Gastrocnemius medialis (tissue), 4 donors: Measurements from ENCODE around the gene TNFRSF13B. TPM values are rescaled to one million over a fixed set of nuclear protein-coding genes. Genes with fewer than 3 reads are reported as not detected.

Source experiments
- ATAC-seq, 2 donors: fragments of 150-250 bp; one replicate each; pipeline ENCODE4 v1.9.1; 2016
- DNase-seq, 2 donors: peaks; one replicate each; pipeline ENCODE4 v3.0.0-alpha.2; 2019
- H3K27ac ChIP-seq, 4 donors: fragments of 200-600 bp; sonication (generic); 1 replicate in 1 of 4; 2 replicates in 3 of 4; pipeline ENCODE4 v1.5.1; 2016 to 2018; ENCODE audit warnings: mild to moderate bottlenecking in 2 of 4, moderate library complexity in 1 of 4
- H3K27me3 ChIP-seq, 3 donors: fragments of 200-600 bp; sonication (generic) in 2 of 3; 1 replicate in 1 of 3; 2 replicates in 2 of 3; pipeline versions ENCODE4 v1.5.1 to v1.6.0; 2016 to 2019; ENCODE audit warnings: mild to moderate bottlenecking in 1 of 3, moderate library complexity in 1 of 3
- H3K36me3 ChIP-seq, 2 donors: fragments of 200-600 bp; sonication (generic) in 1 of 2; one replicate each; pipeline ENCODE4 v1.5.1; 2017 to 2018
- H3K4me1 ChIP-seq, 2 donors: fragments of 200-600 bp; sonication (generic) in 1 of 2; one replicate each; pipeline ENCODE4 v1.5.1; 2016 to 2017; ENCODE audit warnings: mild to moderate bottlenecking in 2 of 2
- H3K4me3 ChIP-seq, 4 donors: fragments of 200-600 bp; sonication (generic) in 3 of 4; 1 replicate in 1 of 4; 2 replicates in 3 of 4; pipeline ENCODE4 v1.5.1; 2016 to 2019; ENCODE audit warnings: mild to moderate bottlenecking in 2 of 4
- H3K9me3 ChIP-seq, 3 donors: fragments of 200-600 bp; sonication (generic) in 2 of 3; 1 replicate in 1 of 3; 2 replicates in 2 of 3; pipeline ENCODE4 v1.5.1; 2016 to 2019
- POLR2A ChIP-seq, 2 donors: fragments of 450-650 bp; IDR thresholded peaks; one replicate each; pipeline ENCODE4 v1.6.1; 2017; ENCODE audit warnings: antibody characterized with exemption in 2 of 2, mild to moderate bottlenecking in 2 of 2, moderate library complexity in 2 of 2
- in situ Hi-C, 4 donors: fragments of 200-750 bp; cut with MboI; loops; one replicate each; pipeline versions ENCODE4 v1.15.0 to v1.8.0; 2017; ENCODE audit warnings: low sequenced_read_pairs in 4 of 4
- intact Hi-C: fragments of 100-400 bp; cut with DNase I; formaldehyde crosslinking; loops from one replicate; pipeline ENCODE4 v1.15.1; 2023; ENCODE audit warnings: low total_unique reads
- total RNA-seq, 4 donors: library from RNA; depleted of rRNA; stranded (reverse); fragments of >200 nt; gene quantifications; one replicate each; pipeline versions ENCODE4 v1.1.0 to v1.2.3, GENCODE V29; 2016
- TF ChIP-seq, protein P1 (sequence below), 5 experiments: fragments of 450-650 bp in 3 of 5; fragments of 200-600 bp in 2 of 5; sonication (generic) in 2 of 5; IDR thresholded peaks in 4 of 5; conservative IDR thresholded peaks in 1 of 5; 1 replicate in 4 of 5; 2 replicates in 1 of 5; pipeline ENCODE4 v1.5.1; 2016 to 2019; ENCODE audit warnings: antibody characterized with exemption in 5 of 5, mild to moderate bottlenecking in 3 of 5, moderate library complexity in 3 of 5

TNFRSF13B gene
- total RNA-seq, 4 donors from 2014 or later, result not detected

GRCh38 chr17:16995930-16996329 lies 24.0 kb upstream of the TNFRSF13B start:
- Histone ChIP-seq H3K36me3 (no peaks in the 10 kb centered on the region), H3K4me3 (no peak overlapping the region), H3K27me3 (no peaks in the 10 kb centered on the region), H3K27ac (no peak overlapping the region), H3K4me1 (no peaks in the 10 kb centered on the region), H3K9me3 (no peaks in the 10 kb centered on the region)
- in situ Hi-C loops (loop anchor here in 2 of 4 donors (10.0 to 25.0 kb wide), 3 partner anchors 159 to 641 kb away; no protein-coding TSS in a partner anchor), intact Hi-C loops (no loop called here)
- DNase-seq, result no peak
- TF ChIP-seq, protein P1, sequence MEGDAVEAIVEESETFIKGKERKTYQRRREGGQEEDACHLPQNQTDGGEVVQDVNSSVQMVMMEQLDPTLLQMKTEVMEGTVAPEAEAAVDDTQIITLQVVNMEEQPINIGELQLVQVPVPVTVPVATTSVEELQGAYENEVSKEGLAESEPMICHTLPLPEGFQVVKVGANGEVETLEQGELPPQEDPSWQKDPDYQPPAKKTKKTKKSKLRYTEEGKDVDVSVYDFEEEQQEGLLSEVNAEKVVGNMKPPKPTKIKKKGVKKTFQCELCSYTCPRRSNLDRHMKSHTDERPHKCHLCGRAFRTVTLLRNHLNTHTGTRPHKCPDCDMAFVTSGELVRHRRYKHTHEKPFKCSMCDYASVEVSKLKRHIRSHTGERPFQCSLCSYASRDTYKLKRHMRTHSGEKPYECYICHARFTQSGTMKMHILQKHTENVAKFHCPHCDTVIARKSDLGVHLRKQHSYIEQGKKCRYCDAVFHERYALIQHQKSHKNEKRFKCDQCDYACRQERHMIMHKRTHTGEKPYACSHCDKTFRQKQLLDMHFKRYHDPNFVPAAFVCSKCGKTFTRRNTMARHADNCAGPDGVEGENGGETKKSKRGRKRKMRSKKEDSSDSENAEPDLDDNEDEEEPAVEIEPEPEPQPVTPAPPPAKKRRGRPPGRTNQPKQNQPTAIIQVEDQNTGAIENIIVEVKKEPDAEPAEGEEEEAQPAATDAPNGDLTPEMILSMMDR (IDR thresholded peaks at IDR 0.05 in 4 of 5, conservative IDR thresholded peaks at IDR 0.05 in 1 of 5), result no peak
- TF ChIP-seq POLR2A (IDR thresholded peaks at IDR 0.05), result no peak
- ATAC-seq, result no peak

- no peaks in the 10 kb centered on the region for H3K27me3 ChIP-seq
- TF ChIP-seq, protein P1 (IDR thresholded peaks at IDR 0.05 in 4 of 5, conservative IDR thresholded peaks at IDR 0.05 in 1 of 5), result no peak
- TF ChIP-seq POLR2A (IDR thresholded peaks at IDR 0.05), result no peak
- no peaks in the 10 kb centered on the region for H3K36me3 ChIP-seq
- in situ Hi-C loops (loop anchor here in 2 of 4 donors (10.0 to 25.0 kb wide), 3 partner anchors 160 to 643 kb away; no protein-coding TSS in a partner anchor), intact Hi-C loops (no loop called here)
- DNase-seq (no peak), ATAC-seq (no peak)
- H3K4me3 ChIP-seq, result no peak overlapping the region
- H3K4me1 ChIP-seq, result no peaks in the 10 kb centered on the region
- no peaks in the 10 kb centered on the region for H3K9me3 ChIP-seq
- H3K27ac ChIP-seq, result no peak overlapping the region
Observed at GRCh38 chr17:16994631-16995030, 22.7 kb upstream of the TNFRSF13B start.

GRCh38 chr17:16991349-16992009 lies 19.6 kb upstream of the TNFRSF13B start:
- Histone ChIP-seq H3K9me3 (no peaks in the 10 kb centered on the region), H3K27me3 (no peaks in the 10 kb centered on the region), H3K4me1 (no peaks in the 10 kb centered on the region), H3K27ac (no peak overlapping the region), H3K36me3 (no peaks in the 10 kb centered on the region), H3K4me3 (no peak overlapping the region)
- DNase-seq, result peak; percentile 31 to 60
- TF ChIP-seq POLR2A (IDR thresholded peaks at IDR 0.05), result no peak
- TF ChIP-seq, protein P1 (IDR thresholded peaks at IDR 0.05 in 4 of 5, conservative IDR thresholded peaks at IDR 0.05 in 1 of 5), result peak; percentile 49 to 80 (median 69)
- ATAC-seq, result peak in 1 of 2 donors; percentile 68
- intact Hi-C loops (loop anchor here (2.0 kb wide), 1 partner anchor 455 kb away; no protein-coding TSS in a partner anchor), in situ Hi-C loops (loop anchor here in 2 of 4 donors (10.0 to 25.0 kb wide), 3 partner anchors 163 to 646 kb away; no protein-coding TSS in a partner anchor)

GRCh38 chr17:16989953-16990860 lies 18.3 kb upstream of the TNFRSF13B start:
- no peaks in the 10 kb centered on the region for H3K4me1 ChIP-seq
- H3K36me3 ChIP-seq, result no peaks in the 10 kb centered on the region
- TF ChIP-seq POLR2A (IDR thresholded peaks at IDR 0.05), result no peak
- TF ChIP-seq, protein P1 (IDR thresholded peaks at IDR 0.05 in 4 of 5, conservative IDR thresholded peaks at IDR 0.05 in 1 of 5), result no peak
- no peaks in the 10 kb centered on the region for H3K9me3 ChIP-seq
- H3K4me3 ChIP-seq, result no peak overlapping the region
- ATAC-seq, result no peak
- H3K27ac ChIP-seq, result no peak overlapping the region
- no peaks in the 10 kb centered on the region for H3K27me3 ChIP-seq
- in situ Hi-C loops, result loop anchor here in 2 of 4 donors (10.0 to 25.0 kb wide), 3 partner anchors 165 to 647 kb away; no protein-coding TSS in a partner anchor
- intact Hi-C loops, result loop anchor here (2.0 kb wide), 1 partner anchor 453 kb away; no protein-coding TSS in a partner anchor
- DNase-seq, result no peak
